Cerebellar cortex (tissue), 1 donor: ENCODE results near the gene TRAPPC13.
"Not testable (repeated sequence)": the region's sequence is repeated elsewhere in the genome, so short reads cannot be mapped to it uniquely, and the experiment has no call there.

ENCODE experiments used
- DNase-seq: peaks from one replicate; pipeline ENCODE4 v3.0.0-alpha.2; 2015; ENCODE audit warnings: low spot score

The TRAPPC13 gene, protein sequence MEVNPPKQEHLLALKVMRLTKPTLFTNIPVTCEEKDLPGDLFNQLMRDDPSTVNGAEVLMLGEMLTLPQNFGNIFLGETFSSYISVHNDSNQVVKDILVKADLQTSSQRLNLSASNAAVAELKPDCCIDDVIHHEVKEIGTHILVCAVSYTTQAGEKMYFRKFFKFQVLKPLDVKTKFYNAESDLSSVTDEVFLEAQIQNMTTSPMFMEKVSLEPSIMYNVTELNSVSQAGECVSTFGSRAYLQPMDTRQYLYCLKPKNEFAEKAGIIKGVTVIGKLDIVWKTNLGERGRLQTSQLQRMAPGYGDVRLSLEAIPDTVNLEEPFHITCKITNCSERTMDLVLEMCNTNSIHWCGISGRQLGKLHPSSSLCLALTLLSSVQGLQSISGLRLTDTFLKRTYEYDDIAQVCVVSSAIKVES

GRCh38 chr5:65624571-65625555 lies at the start of gene TRAPPC13, which contains the start of gene SHLD3:
TSS of gene TRAPPC13 (plus strand) at chr5:65625027. CDS start at chr5:65625061, 34 bp downstream.
TSS of gene SHLD3 (plus strand) at chr5:65625027. CDS start at chr5:65629588, 4,561 bp downstream.
- peak; percentile 93 for DNase-seq

DNA sequence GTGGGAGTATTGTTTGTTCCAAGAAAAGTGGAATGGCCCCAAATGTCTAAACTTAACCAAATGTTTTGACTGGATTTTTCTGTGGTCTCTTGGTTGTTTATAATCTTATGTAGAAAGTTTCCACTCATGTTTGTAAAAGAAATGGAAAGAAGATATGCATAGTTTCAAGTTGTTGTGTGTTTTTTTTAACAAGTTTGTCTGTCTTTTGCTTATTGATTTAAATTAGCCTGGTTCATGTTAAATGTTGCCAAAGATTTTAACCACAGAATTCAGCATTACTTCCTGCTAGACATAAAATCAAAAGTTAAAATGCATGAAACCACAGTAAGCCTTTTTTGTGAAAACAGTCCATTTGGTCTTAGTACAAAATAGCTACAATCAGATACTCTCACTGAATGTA lies 47.7 kb upstream of the TRAPPC13 start:
- no peak for DNase-seq

DNA sequence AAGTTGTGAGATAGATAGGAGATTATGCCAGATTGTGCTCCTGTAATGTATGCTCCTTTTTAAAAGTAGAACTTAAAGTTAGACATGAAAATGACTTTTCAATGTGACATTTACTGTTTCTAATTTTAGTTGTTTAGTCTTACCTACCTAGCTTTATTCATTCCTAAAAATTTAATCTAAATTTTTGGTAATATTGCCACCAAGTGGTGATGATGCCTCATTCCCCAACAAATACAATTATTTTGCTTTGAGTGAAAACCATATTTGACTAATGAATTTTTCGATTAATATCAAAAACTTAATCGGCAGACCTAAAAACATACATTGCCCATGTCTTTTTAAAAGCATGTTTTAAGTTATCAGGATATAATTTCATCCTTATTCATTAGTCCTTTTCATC lies 36.1 kb upstream of the TRAPPC13 start:
- no peak for DNase-seq

DNA sequence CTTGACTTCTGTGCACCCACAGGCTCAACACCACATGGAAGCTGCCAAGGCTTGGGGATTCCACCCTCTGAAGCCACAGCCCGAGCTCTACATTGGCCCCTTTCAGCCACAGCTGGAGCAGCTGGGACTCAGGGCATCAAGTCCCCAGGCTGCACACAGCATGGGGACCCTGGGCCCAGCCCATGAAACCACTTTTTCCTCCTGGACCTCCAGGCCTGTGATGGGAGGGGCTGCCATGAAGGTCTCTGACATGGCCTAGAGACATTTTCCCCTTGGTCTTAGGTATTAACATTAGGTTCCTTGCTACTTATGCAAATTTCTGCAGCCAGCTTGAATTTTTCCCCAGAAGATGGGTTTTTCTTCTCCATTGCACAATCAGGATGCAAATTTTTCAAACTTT lies 23.1 kb upstream of the TRAPPC13 start:
- not testable (repeated sequence) for DNase-seq

DNA sequence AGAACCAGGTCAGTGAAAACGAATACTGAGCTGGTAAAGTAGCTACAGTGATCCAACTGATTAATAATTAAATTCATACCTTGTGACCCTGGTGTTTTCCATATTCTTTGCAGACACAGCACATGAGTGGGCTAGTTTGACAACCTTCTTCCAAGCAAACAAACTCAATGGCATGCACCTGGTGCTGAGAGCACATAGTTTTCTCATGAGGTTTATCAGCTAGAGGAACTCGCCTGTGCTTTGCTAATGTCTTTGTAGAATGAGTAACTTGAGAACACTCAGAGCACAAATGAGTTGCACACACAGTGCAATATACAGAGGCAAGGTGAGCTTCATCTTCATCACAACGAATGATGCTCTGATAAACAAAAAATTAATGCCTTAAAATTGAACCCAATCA lies 13.3 kb upstream of the TRAPPC13 start:
- no peak for DNase-seq

DNA sequence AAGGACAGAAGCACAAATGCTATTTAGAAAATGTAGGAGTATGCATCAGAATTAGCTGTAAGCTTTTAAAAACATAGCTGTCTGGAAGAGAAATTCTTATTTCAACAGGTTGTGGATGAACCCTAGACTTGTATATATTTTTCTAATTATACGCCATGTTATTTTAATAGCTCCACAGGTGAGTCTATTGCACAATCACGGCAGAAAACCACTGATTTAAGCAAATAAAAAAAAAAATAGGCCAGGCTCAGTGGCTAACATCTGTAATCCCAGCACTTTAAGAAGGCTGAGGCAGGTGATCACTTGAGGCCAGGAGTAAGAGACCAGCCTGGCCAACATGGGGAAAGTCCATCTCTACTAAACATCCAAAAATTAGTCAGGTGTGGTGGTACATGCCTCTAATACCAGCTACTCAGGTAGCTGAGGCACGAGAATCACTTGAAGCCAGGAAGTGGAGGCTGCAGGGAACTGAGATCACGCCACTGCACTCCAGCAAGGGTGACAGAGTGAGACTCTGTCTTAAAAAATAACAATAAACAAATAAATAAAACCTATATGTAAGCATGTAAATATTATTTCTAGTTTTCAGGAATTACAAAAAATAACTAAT lies 12.4 kb upstream of the TRAPPC13 start:
- no peak for DNase-seq

GRCh38 chr5:65620021-65620420 lies 4.8 kb upstream of the TRAPPC13 start:
- DNase-seq, result no peak

DNA sequence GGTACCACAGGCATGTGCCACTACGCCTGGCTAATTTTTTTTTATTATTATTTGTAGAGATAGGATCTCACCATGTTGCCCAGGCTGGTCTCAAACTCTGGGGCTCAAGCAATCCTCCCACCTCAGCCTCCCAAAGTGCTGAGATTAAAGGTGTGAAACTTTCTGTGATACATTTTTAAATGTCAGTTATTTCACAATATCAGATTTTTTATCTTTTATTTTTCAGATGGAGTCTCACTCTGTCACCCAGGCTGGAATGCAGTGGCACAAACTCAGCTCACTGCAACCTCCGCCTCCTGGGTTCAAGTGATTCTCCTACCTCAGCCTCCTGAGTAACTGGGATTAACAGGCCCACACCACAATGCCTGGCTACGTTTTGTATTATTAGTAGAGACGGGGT lies 2.9 kb upstream of the TRAPPC13 start:
- DNase-seq, result not testable (repeated sequence)

GRCh38 chr5:65623482-65623881 lies 1.3 kb upstream of the TRAPPC13 start:
- DNase-seq, result peak; percentile 3

DNA sequence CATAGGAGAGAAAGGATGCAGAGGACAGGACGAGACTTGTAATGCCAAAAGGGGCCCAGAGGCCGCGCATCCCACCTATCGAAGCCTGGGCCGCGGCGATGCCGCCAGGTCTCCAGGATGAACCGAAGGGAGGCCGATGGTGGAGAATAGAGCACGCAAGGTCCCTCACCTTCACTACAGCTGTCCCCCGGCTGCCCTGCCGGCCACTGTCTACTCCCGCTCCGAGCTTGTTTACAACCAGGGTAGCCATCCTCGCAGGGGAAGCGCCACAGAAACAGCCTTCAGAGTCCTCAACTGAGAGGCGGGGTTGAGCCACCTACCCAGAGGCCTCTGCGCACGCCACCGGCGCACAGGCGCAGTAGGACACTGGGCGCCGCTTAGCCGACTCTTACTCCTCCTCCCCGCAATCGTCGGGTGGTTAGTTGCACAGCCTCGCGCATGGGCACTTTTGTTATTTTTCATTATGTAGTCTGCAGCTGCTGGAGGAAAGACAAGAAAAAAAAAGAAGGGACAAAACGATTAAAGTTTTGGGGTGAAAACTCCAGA lies 729 bp upstream of the TRAPPC13 start, which contains the start of gene TRIM23:
TRIM23 (minus strand) TSS at position 309 of the 546 bp plus-strand sequence; CDS start at position 250, 59 bp downstream.
- peak; percentile 94 for DNase-seq

DNA sequence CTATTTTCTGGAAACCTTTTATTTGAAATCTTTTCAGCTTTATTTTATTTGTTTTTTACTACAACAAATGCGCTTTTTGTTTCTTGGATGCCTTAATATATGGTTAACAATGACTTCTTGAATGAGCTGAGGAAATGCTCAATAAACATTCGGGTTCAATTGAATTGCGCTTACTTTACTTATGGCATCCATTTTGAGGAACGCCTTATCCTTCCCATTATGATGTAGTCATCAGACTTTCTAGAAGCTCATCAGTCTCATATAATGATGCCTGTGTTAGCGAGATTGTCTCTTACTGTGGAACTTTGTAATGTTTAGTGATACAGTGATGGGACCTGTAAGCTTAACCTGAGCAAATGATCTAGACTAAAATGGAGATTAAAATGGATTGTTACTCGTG lies 916 bp downstream of the TRAPPC13 start:
- no peak for DNase-seq

DNA sequence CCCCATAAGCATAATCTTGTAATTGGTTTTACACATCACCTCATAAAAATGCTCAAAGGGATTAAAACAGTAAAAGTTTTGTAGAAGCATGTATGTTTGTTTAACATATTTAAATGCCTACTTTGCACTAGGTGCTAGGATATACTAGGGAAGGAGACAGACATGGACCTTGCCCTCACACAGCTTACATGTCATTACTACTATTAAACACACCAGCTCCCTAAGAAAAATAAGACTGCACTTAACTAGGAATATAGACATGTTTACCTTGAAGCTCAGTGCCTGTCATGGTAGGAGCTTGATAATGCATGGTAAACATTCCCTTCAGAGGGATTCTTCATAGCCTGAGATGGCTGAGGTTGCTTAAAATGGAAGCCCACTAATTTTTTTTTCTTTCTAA lies 6.2 kb downstream of the TRAPPC13 start:
- DNase-seq, result no peak

GRCh38 chr5:65640240-65640639 lies 15.4 kb downstream of the TRAPPC13 start:
- no peak for DNase-seq

- DNase-seq, result no peak
These were observed 22.1 kb downstream of the TRAPPC13 start for GRCh38 chr5:65646938-65647337.

DNA sequence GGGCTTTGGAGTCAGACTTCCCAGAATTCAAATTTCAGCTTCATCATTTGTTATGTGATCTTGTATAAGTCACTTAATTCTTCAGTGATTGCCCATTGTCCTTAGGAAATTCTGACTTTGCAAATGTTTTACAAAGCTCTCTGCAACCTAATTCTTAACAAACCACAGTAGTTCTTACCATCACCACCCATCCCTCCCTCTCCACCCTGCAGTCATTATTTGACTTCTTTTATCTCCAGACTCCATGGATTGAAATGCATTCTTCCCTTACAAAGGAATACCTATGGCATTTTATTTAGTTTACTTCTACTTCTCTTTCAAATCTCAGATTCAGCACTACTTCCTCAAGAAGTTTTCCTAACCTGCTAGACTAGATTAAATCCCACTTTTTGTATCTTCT lies 23.1 kb downstream of the TRAPPC13 start:
- no peak for DNase-seq

DNA sequence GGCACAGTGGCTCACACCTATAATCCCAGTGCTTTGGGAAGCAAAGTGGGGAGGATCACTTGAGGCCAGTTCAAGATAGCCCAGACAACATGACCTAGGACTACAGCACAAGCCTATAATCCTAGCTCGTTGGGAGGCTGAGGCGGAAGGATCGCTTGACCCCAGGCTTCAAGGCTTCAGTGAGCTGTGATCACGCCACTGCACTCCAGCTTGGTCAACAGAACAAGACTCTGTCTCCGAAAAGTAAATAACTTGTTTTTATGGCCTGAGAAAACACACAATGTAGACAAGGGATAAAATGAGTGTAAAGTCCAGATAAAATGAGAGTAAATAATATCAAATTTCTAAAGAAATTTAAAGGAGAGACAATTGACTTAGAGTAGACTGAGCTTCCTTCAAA lies 26.3 kb downstream of the TRAPPC13 start:
- no peak for DNase-seq

GRCh38 chr5:65654713-65655112 lies 29.9 kb downstream of the TRAPPC13 start:
- DNase-seq, result no peak

GRCh38 chr5:65663804-65664521 lies 39.1 kb downstream of the TRAPPC13 start:
- peak; percentile 26 for DNase-seq

- DNase-seq, result no peak
These were observed 43.9 kb downstream of the TRAPPC13 start for GRCh38 chr5:65668696-65669095.

DNA sequence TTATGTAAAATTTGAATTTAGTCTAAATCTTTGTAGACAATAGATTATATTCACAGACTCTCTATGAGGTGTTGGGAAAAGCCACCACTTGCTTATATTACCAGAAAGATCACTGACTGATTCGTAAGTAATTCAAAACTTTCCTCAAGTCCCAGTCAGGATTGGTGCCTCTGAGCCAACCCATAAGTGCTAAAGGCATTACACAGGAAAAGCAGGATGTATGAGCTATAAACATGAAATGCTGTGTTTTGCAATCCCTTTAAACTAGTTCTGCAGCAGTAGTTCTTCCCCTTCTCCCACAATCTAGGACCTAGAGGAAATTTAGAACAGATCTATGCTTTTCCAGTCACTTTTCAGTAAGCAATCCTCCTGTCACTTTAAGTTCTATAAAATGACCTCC lies 48.0 kb downstream of the TRAPPC13 start:
- no peak for DNase-seq

GRCh38 chr5:65674749-65675148 lies 49.9 kb downstream of the TRAPPC13 start:
- DNase-seq, result no peak
